Stomach (tissue), 9 donors: ENCODE results near the gene PA2G4. TPM values are rescaled to one million over a fixed set of nuclear protein-coding genes. Genes with fewer than 3 reads are reported as not detected.
A peak's percentile ranks its signal among the peaks of the same experiment; 100 is the strongest.

Experiments
- DNase-seq, 2 donors: peaks; one replicate each; pipeline versions ENCODE4 v3.0.0 to v3.0.0-alpha.2; 2013 to 2019
- H3K27ac ChIP-seq, 5 donors: fragments of 200-600 bp in 4 of 5; sonication (generic) in 4 of 5; one replicate each; pipeline ENCODE4 v1.5.1; 2013 to 2019; ENCODE audit warnings: mild to moderate bottlenecking in 1 of 5, moderate library complexity in 1 of 5
- H3K27me3 ChIP-seq, 3 donors: fragments of 200-600 bp; sonication (generic); one replicate each; pipeline ENCODE4 v1.5.1; 2017 to 2019; ENCODE audit warnings: mixed run types in 1 of 3
- H3K36me3 ChIP-seq, 4 donors: fragments of 200-600 bp; sonication (generic); 1 replicate in 3 of 4; 2 replicates in 1 of 4; pipeline ENCODE4 v1.5.1; 2016 to 2019
- H3K4me1 ChIP-seq, 4 donors: fragments of 200-600 bp; sonication (generic); one replicate each; pipeline ENCODE4 v1.5.1; 2016 to 2019
- H3K4me3 ChIP-seq, 4 donors: fragments of 200-600 bp; sonication (generic) in 3 of 4; one replicate each; pipeline ENCODE4 v1.5.1; 2016 to 2019; ENCODE audit warnings: mild to moderate bottlenecking in 1 of 4
- H3K9me3 ChIP-seq, 4 donors: fragments of 200-600 bp; sonication (generic); one replicate each; pipeline ENCODE4 v1.5.1; 2016 to 2019
- CTCF ChIP-seq, 7 experiments: fragments of 450-650 bp in 4 of 7; fragments of 200-600 bp in 3 of 7; sonication (generic) in 3 of 7; IDR thresholded peaks; one replicate each; pipeline ENCODE4 v1.5.1; 2016 to 2019; ENCODE audit warnings: antibody characterized with exemption in 7 of 7, control low read depth in 2 of 7, mild to moderate bottlenecking in 1 of 7
- EP300 ChIP-seq: sonication (generic); formaldehyde crosslinking; IDR thresholded peaks from one replicate; pipeline ENCODE4 v1.6.1; 2017; ENCODE audit warnings: antibody characterized with exemption
- POLR2A ChIP-seq, 4 donors: fragments of 450-650 bp; IDR thresholded peaks; one replicate each; pipeline ENCODE4 v1.6.1; 2016; ENCODE audit warnings: antibody characterized with exemption in 4 of 4, control low read depth in 2 of 4, mild to moderate bottlenecking in 1 of 4, moderate library complexity in 1 of 4
- POLR2AphosphoS5 ChIP-seq, 3 donors: sonication (generic); formaldehyde crosslinking; IDR thresholded peaks; one replicate each; pipeline ENCODE4 v1.6.1; 2016; ENCODE audit warnings: antibody characterized with exemption in 3 of 3
- WGBS, 5 donors: extraction: QIAGEN DNeasy Blood & Tissue Kit in 3 of 5; methylation state at CpG; one replicate each; pipeline versions ENCODE4 v1.1.5 to v1.1.7; 2013 to 2018; 5-methylcytosine and 5-hydroxymethylcytosine counted together
- intact Hi-C: fragments of 100-400 bp; cut with DNase I; formaldehyde crosslinking; loops from one replicate; pipeline ENCODE4 v1.15.1; 2023; ENCODE audit warnings: low total_unique reads
- polyA plus RNA-seq, 3 donors: library from polyadenylated mRNA; stranded (reverse); fragments of 200-250 nt; gene quantifications; one replicate each; pipeline ENCODE4 v1.2.3, GENCODE V29; 2013
- total RNA-seq, 5 donors: library from RNA; depleted of rRNA; stranded (reverse); fragments of >200 nt; gene quantifications; one replicate each; pipeline versions ENCODE4 v1.1.0 to v1.2.3, GENCODE V29; 2014 to 2016
- donor health status: healthy with polysubstance abuse.
- donor health status: Bipolar disorder and iron deficiency.
- donor health status: healthy.

The PA2G4 gene
- total and polyA plus RNA-seq, 8 donors: 33.8 to 144 (median 84.6) TPM

GRCh38 chr12:56105609-56105902 is 1.2 kb downstream of the PA2G4 start:
- Histone ChIP-seq H3K27ac (peak overlapping the region in 2 of 5 donors; percentile 88 to 90), H3K4me3 (peak overlapping the region; percentile 66 to 96 (median 78)), H3K36me3 (peaks cover 49 to 62% (median 57%) of the 10 kb centered on the region in 4 donors), H3K27me3 (no peaks in the 10 kb centered on the region), H3K9me3 (no peaks in the 10 kb centered on the region), H3K4me1 (peaks cover 11 to 50% (median 32%) of the 10 kb centered on the region in 4 donors)
- intact Hi-C loops: no loop called here
- no peak for DNase-seq
- TF ChIP-seq EP300 (no peak), POLR2A (IDR thresholded peaks at IDR 0.05) (no peak), POLR2AphosphoS5 (IDR thresholded peaks at IDR 0.05) (no peak), CTCF (IDR thresholded peaks at IDR 0.05) (no peak)
- WGBS, 5 donors: 15 to 27% (median 20%) methylated on average over 2 of the region's 2 CpGs

GRCh38 chr12:56107242-56107641 is 2.9 kb downstream of the PA2G4 start:
- Histone ChIP-seq H3K4me3 (no peak overlapping the region), H3K4me1 (peaks cover 11 to 42% (median 32%) of the 10 kb centered on the region in 4 donors), H3K9me3 (no peaks in the 10 kb centered on the region), H3K27ac (no peak overlapping the region), H3K36me3 (peaks cover 57 to 62% (median 58%) of the 10 kb centered on the region in 4 donors), H3K27me3 (no peaks in the 10 kb centered on the region)
- DNase-seq: no peak
- intact Hi-C loops: no loop called here
- WGBS, 5 donors: 85 to 93% (median 89%) methylated on average over 3 of the region's 3 CpGs
- TF ChIP-seq POLR2AphosphoS5 (IDR thresholded peaks at IDR 0.05) (no peak), CTCF (IDR thresholded peaks at IDR 0.05) (no peak), EP300 (no peak), POLR2A (IDR thresholded peaks at IDR 0.05) (no peak)

- Histone ChIP-seq H3K4me1 (peaks cover 7 to 36% (median 18%) of the 10 kb centered on the region in 4 donors), H3K9me3 (no peaks in the 10 kb centered on the region), H3K27ac (no peak overlapping the region), H3K36me3 (peaks cover 69 to 79% (median 76%) of the 10 kb centered on the region in 4 donors), H3K27me3 (no peaks in the 10 kb centered on the region), H3K4me3 (no peak overlapping the region)
- TF ChIP-seq EP300 (no peak), CTCF (IDR thresholded peaks at IDR 0.05) (no peak), POLR2A (IDR thresholded peaks at IDR 0.05) (no peak), POLR2AphosphoS5 (IDR thresholded peaks at IDR 0.05) (no peak)
- intact Hi-C loops: no loop called here
- DNase-seq: no peak
- WGBS, 5 donors: 87 to 94% (median 93%) methylated on average over 5 of the region's 5 CpGs
These were observed 6.2 kb downstream of the PA2G4 start for GRCh38 chr12:56110571-56110970.

GRCh38 chr12:56114084-56114483 is 9.7 kb downstream of the PA2G4 start:
- intact Hi-C loops: no loop called here
- WGBS, 5 donors: 38 to 88% (median 79%) methylated on average over 1 of the region's 1 CpG
- H3K4me1 ChIP-seq: peaks cover 6 to 22% (median 17%) of the 10 kb centered on the region in 4 donors
- no peak for DNase-seq
- H3K27me3 ChIP-seq: no peaks in the 10 kb centered on the region
- H3K9me3 ChIP-seq: no peaks in the 10 kb centered on the region
- peak overlapping the region in 2 of 5 donors; percentile 95 to 96 for H3K27ac ChIP-seq
- H3K4me3 ChIP-seq: no peak overlapping the region
- TF ChIP-seq CTCF (IDR thresholded peaks at IDR 0.05): no peak
- no peak for TF ChIP-seq POLR2A (IDR thresholded peaks at IDR 0.05)
- no peak for TF ChIP-seq POLR2AphosphoS5 (IDR thresholded peaks at IDR 0.05)
- TF ChIP-seq EP300: no peak
- H3K36me3 ChIP-seq: peaks cover 43 to 51% (median 49%) of the 10 kb centered on the region in 4 donors
